WTC11 (cell line): ENCODE measurements around the gene INTS4.
"Not testable (repeated sequence)": the region's sequence is repeated elsewhere in the genome, so short reads cannot be mapped to it uniquely, and the experiment has no call there.

Source experiments
- CBFB ChIP-seq: sonication (generic); formaldehyde crosslinking; IDR thresholded peaks from 2 replicates; pipeline ENCODE4 v1.8.1; 2022; ENCODE audit warnings: mild to moderate bottlenecking, low read depth, missing genetic modification reagents
- CREB1 ChIP-seq: sonication (generic); formaldehyde crosslinking; IDR thresholded peaks from 2 replicates; pipeline ENCODE4 v1.8.0; 2023; ENCODE audit warnings: mild to moderate bottlenecking, missing genetic modification reagents
- CTCF ChIP-seq: fragments of 200-600 bp; IDR thresholded peaks from 2 replicates; pipeline ENCODE4 v1.8.0; 2022; ENCODE audit warnings: antibody characterized with exemption
- MAX ChIP-seq: sonication (generic); formaldehyde crosslinking; IDR thresholded peaks from 2 replicates; pipeline ENCODE4 v1.8.0; 2022; ENCODE audit warnings: mild to moderate bottlenecking, missing genetic modification reagents
- USF1 ChIP-seq: sonication (generic); formaldehyde crosslinking; IDR thresholded peaks from 2 replicates; pipeline ENCODE4 v1.8.0; 2022; ENCODE audit warnings: mild to moderate bottlenecking, missing genetic modification reagents
- ZNF138 ChIP-seq: sonication (generic); formaldehyde crosslinking; conservative IDR thresholded peaks from 2 replicates; pipeline ENCODE4 v1.8.1; 2022; ENCODE audit warnings: mild to moderate bottlenecking, moderate library complexity, missing genetic modification reagents
- TF ChIP-seq, protein P1 (sequence below): sonication (generic); formaldehyde crosslinking; IDR thresholded peaks from 2 replicates; pipeline ENCODE4 v1.8.1; 2023; ENCODE audit warnings: mild to moderate bottlenecking, missing genetic modification reagents
- TF ChIP-seq, protein P2 (sequence below): sonication (generic); formaldehyde crosslinking; IDR thresholded peaks from 2 replicates; pipeline ENCODE4 v1.8.1; 2023; ENCODE audit warnings: mild to moderate bottlenecking, missing genetic modification reagents, borderline replicate concordance
- TF ChIP-seq, protein P3 (sequence below): sonication (generic); formaldehyde crosslinking; IDR thresholded peaks from 2 replicates; pipeline ENCODE4 v1.8.1; 2022; ENCODE audit warnings: missing genetic modification reagents, borderline replicate concordance
- TF ChIP-seq, protein P4 (sequence below): sonication (generic); formaldehyde crosslinking; IDR thresholded peaks from 2 replicates; pipeline ENCODE4 v1.8.1; 2022; ENCODE audit warnings: low read depth, mild to moderate bottlenecking, moderate library complexity, missing genetic modification reagents, borderline replicate concordance

DNA sequence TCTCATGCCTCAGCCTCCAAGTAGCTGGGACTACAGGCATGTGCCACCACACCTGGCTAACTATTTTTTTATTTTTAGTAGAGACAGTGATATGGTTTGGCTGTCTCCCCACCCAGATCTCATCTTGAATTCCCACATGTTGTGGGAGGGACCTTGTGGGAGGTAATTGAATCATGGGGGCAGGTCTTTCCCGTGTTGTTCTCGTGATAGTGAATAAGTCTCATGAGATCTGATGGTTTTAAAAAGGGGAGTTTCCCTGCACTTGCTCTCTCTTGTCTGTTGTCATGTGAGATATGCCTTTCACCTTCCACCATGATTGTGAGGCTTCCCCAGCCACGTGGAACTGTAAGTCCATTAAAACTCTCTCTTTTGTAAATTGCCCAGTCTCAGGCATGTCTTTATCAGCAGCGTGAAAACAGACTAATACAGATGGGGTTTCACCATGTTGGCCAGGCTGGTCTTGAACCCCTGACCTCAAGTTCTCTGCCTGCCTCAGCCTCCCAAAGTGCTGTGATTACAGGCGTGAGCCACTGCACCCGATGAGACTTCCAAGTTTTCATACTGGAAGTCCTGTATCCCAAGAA, 20.6 kb upstream of the INTS4 start:
- TF ChIP-seq, protein P1, sequence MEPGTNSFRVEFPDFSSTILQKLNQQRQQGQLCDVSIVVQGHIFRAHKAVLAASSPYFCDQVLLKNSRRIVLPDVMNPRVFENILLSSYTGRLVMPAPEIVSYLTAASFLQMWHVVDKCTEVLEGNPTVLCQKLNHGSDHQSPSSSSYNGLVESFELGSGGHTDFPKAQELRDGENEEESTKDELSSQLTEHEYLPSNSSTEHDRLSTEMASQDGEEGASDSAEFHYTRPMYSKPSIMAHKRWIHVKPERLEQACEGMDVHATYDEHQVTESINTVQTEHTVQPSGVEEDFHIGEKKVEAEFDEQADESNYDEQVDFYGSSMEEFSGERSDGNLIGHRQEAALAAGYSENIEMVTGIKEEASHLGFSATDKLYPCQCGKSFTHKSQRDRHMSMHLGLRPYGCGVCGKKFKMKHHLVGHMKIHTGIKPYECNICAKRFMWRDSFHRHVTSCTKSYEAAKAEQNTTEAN (CRISPR knock-in tag) = not testable (repeated sequence)
- TF ChIP-seq, protein P2, sequence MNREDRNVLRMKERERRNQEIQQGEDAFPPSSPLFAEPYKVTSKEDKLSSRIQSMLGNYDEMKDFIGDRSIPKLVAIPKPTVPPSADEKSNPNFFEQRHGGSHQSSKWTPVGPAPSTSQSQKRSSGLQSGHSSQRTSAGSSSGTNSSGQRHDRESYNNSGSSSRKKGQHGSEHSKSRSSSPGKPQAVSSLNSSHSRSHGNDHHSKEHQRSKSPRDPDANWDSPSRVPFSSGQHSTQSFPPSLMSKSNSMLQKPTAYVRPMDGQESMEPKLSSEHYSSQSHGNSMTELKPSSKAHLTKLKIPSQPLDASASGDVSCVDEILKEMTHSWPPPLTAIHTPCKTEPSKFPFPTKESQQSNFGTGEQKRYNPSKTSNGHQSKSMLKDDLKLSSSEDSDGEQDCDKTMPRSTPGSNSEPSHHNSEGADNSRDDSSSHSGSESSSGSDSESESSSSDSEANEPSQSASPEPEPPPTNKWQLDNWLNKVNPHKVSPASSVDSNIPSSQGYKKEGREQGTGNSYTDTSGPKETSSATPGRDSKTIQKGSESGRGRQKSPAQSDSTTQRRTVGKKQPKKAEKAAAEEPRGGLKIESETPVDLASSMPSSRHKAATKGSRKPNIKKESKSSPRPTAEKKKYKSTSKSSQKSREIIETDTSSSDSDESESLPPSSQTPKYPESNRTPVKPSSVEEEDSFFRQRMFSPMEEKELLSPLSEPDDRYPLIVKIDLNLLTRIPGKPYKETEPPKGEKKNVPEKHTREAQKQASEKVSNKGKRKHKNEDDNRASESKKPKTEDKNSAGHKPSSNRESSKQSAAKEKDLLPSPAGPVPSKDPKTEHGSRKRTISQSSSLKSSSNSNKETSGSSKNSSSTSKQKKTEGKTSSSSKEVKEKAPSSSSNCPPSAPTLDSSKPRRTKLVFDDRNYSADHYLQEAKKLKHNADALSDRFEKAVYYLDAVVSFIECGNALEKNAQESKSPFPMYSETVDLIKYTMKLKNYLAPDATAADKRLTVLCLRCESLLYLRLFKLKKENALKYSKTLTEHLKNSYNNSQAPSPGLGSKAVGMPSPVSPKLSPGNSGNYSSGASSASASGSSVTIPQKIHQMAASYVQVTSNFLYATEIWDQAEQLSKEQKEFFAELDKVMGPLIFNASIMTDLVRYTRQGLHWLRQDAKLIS (CRISPR knock-in tag) = not testable (repeated sequence)
- TF ChIP-seq USF1 (CRISPR knock-in tag); CTCF; MAX (CRISPR knock-in tag); ZNF138 (CRISPR knock-in tag); CREB1 (CRISPR knock-in tag); CBFB (CRISPR knock-in tag): not testable (repeated sequence)
- TF ChIP-seq, protein P3, sequence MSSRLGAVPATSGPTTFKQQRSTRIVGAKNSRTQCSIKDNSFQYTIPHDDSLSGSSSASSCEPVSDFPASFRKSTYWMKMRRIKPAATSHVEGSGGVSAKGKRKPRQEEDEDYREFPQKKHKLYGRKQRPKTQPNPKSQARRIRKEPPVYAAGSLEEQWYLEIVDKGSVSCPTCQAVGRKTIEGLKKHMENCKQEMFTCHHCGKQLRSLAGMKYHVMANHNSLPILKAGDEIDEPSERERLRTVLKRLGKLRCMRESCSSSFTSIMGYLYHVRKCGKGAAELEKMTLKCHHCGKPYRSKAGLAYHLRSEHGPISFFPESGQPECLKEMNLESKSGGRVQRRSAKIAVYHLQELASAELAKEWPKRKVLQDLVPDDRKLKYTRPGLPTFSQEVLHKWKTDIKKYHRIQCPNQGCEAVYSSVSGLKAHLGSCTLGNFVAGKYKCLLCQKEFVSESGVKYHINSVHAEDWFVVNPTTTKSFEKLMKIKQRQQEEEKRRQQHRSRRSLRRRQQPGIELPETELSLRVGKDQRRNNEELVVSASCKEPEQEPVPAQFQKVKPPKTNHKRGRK = not testable (repeated sequence)
- TF ChIP-seq, protein P4, sequence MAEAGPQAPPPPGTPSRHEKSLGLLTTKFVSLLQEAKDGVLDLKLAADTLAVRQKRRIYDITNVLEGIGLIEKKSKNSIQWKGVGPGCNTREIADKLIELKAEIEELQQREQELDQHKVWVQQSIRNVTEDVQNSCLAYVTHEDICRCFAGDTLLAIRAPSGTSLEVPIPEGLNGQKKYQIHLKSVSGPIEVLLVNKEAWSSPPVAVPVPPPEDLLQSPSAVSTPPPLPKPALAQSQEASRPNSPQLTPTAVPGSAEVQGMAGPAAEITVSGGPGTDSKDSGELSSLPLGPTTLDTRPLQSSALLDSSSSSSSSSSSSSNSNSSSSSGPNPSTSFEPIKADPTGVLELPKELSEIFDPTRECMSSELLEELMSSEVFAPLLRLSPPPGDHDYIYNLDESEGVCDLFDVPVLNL = not testable (repeated sequence)
